Left ventricle myocardium inferior (tissue), 1 donor: ENCODE measurements around the gene NEDD4L. TPM values are rescaled to one million over a fixed set of nuclear protein-coding genes. Genes with fewer than 3 reads are reported as not detected.
"Not testable (repeated sequence)": the region's sequence is repeated elsewhere in the genome, so short reads cannot be mapped to it uniquely, and the experiment has no call there.

Experiments used
- DNase-seq: peaks from one replicate; pipeline ENCODE4 v3.0.0-alpha.2; 2020
- H3K27ac ChIP-seq: fragments of 200-600 bp; replicated peaks from 2 replicates; pipeline ENCODE4 v1.8.0; 2021
- H3K27me3 ChIP-seq: fragments of 200-600 bp; 2 replicates; pipeline ENCODE4 v1.8.0; 2021; ENCODE audit warnings: low read depth
- H3K36me3 ChIP-seq: fragments of 200-600 bp; 2 replicates; pipeline ENCODE4 v1.8.0; 2021
- H3K4me1 ChIP-seq: fragments of 200-600 bp; 2 replicates; pipeline ENCODE4 v1.8.0; 2021
- H3K4me3 ChIP-seq: fragments of 200-600 bp; 2 replicates; pipeline ENCODE4 v1.8.0; 2021; ENCODE audit warnings: mild to moderate bottlenecking, moderate library complexity
- H3K9me3 ChIP-seq: fragments of 200-600 bp; replicated peaks from 2 replicates; pipeline ENCODE4 v1.8.0; 2021
- CTCF ChIP-seq: fragments of 200-600 bp; IDR thresholded peaks from 2 replicates; pipeline ENCODE4 v1.8.0; 2021; ENCODE audit warnings: antibody characterized with exemption, mild to moderate bottlenecking, borderline replicate concordance
- intact Hi-C: fragments of 100-400 bp; cut with micrococcal nuclease; formaldehyde crosslinking; loops from one replicate; pipeline ENCODE4 v1.11.0; 2022
- total RNA-seq: library from RNA; stranded (reverse); fragmentation: NEBNext Ultra II Directional; extraction: Animal tissue kit (Norgen Biotek cat#: 25700); gene quantifications from one replicate; pipeline ENCODE4 v1.2.1, GENCODE V29; 2021
- donor health status: DM: no; HTN: yes; CAD: no; lungs with severe emphysema.

Gene NEDD4L
- total RNA-seq, 1 donor from 2014 or later = 45.8 TPM

GRCh38 chr18:58379443-58379842 is 335.4 kb downstream of the NEDD4L start:
- Histone ChIP-seq H3K4me1 (peaks cover 14% of the 10 kb centered on the region), H3K27me3 (no peaks in the 10 kb centered on the region), H3K27ac (no peak overlapping the region), H3K36me3 (peaks cover 66% of the 10 kb centered on the region), H3K9me3 (no peaks in the 10 kb centered on the region), H3K4me3 (no peak overlapping the region)
- intact Hi-C loops = no loop called here
- DNase-seq = no peak
- no peak for TF ChIP-seq CTCF

GRCh38 chr18:58380113-58380512 is 336.1 kb downstream of the NEDD4L start:
- intact Hi-C loops, H3K4me3 ChIP-seq, H3K9me3 ChIP-seq, H3K27me3 ChIP-seq, DNase-seq, H3K27ac ChIP-seq: not testable (repeated sequence)
- H3K4me1 ChIP-seq = peaks cover 14% of the 10 kb centered on the region
- H3K36me3 ChIP-seq = peaks cover 66% of the 10 kb centered on the region

GRCh38 chr18:58381676-58382411 is 337.8 kb downstream of the NEDD4L start:
- no peak overlapping the region for H3K27ac ChIP-seq
- H3K27me3 ChIP-seq = no peaks in the 10 kb centered on the region
- H3K9me3 ChIP-seq = no peaks in the 10 kb centered on the region
- no peak for TF ChIP-seq CTCF
- peaks cover 70% of the 10 kb centered on the region for H3K36me3 ChIP-seq
- intact Hi-C loops = no loop called here
- DNase-seq = no peak
- peaks cover 14% of the 10 kb centered on the region for H3K4me1 ChIP-seq
- no peak overlapping the region for H3K4me3 ChIP-seq

DNA sequence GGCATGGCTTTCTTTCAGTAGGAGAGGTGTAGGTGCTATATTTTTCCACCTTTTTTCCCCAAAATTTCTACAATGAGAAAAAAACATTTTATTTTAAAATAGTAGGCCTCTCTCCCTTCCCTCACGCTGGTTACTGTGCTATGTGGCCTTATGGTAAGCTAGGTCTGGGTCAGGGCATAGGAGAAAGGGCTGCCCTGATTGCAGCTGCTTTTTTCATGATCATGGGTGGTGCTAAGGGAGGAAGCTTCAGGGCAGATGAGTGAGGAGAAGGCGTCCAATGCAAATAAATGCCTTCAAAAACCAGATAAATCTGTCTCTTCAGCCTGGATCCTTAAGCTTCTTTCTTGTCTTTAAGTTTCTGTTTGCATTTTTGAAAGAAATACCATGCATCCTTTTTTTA is 338.4 kb downstream of the NEDD4L start:
- no peaks in the 10 kb centered on the region for H3K9me3 ChIP-seq
- H3K4me1 ChIP-seq = peaks cover 14% of the 10 kb centered on the region
- no peak for DNase-seq
- TF ChIP-seq CTCF = no peak
- no peak overlapping the region for H3K4me3 ChIP-seq
- peaks cover 75% of the 10 kb centered on the region for H3K36me3 ChIP-seq
- H3K27ac ChIP-seq = no peak overlapping the region
- H3K27me3 ChIP-seq = no peaks in the 10 kb centered on the region
- intact Hi-C loops = no loop called here

DNA sequence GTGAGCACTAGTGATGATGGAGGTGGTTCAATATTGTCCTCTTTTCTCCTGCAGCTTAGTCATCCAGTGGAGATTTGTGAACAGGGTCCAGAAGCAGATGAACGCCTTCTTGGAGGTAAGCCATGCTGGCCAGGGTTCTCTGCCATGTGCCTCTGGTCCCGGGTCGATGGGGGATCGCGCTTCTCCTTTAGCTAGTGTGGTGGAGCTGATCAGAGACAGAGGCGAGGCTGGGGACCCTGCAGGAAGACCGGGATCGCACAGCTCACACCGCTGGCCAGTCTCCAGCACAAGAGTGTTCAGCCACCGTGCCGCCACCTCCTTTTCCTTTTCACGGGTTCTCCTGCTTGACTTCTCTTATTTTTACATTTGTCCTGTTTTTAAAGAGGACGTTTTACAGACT is 341.4 kb downstream of the NEDD4L start:
- Histone ChIP-seq H3K9me3 (no peaks in the 10 kb centered on the region), H3K4me3 (no peak overlapping the region), H3K27ac (no peak overlapping the region), H3K36me3 (peaks cover 84% of the 10 kb centered on the region), H3K4me1 (no peaks in the 10 kb centered on the region), H3K27me3 (no peaks in the 10 kb centered on the region)
- intact Hi-C loops = no loop called here
- no peak for TF ChIP-seq CTCF
- DNase-seq = no peak

GRCh38 chr18:58386780-58387179 is 342.8 kb downstream of the NEDD4L start:
- DNase-seq = no peak
- peaks cover 6% of the 10 kb centered on the region for H3K4me1 ChIP-seq
- H3K4me3 ChIP-seq = no peak overlapping the region
- H3K9me3 ChIP-seq = no peaks in the 10 kb centered on the region
- no peak overlapping the region for H3K27ac ChIP-seq
- no peaks in the 10 kb centered on the region for H3K27me3 ChIP-seq
- no peak for TF ChIP-seq CTCF
- peaks cover 86% of the 10 kb centered on the region for H3K36me3 ChIP-seq
- intact Hi-C loops = no loop called here
